Loucy (cell line): ENCODE results near the gene PSMA6.

Experiments
- H2AFZ ChIP-seq: fragments of 200-600 bp; sonication (generic); 2 replicates; pipeline ENCODE4 v1.6.0; 2016; ENCODE audit warnings: antibody characterized with exemption, mild to moderate bottlenecking, low read length, moderate library complexity
- H3F3A ChIP-seq: fragments of 200-600 bp; 2 replicates; pipeline ENCODE4 v1.6.0; 2016; ENCODE audit warnings: antibody characterized with exemption, low read depth, mild to moderate bottlenecking
- H3K27me3 ChIP-seq: fragments of 200-600 bp; sonication (generic); 2 replicates; pipeline ENCODE4 v1.6.1; 2014; ENCODE audit warnings: low read length, mild to moderate bottlenecking; ENCODE audit not compliant: insufficient read depth, poor library complexity, severe bottlenecking
- H3K36me3 ChIP-seq: fragments of 200-600 bp; sonication (generic); 2 replicates; pipeline ENCODE4 v1.6.1; 2016; ENCODE audit warnings: low read length; ENCODE audit not compliant: insufficient read depth
- H3K4me1 ChIP-seq: fragments of 200-600 bp; sonication (generic); 2 replicates; pipeline ENCODE4 v1.5.1; 2014; ENCODE audit warnings: low read length, mild to moderate bottlenecking; ENCODE audit not compliant: insufficient read depth, poor library complexity, severe bottlenecking
- H3K4me2 ChIP-seq: fragments of 200-600 bp; sonication (generic); 2 replicates; pipeline ENCODE4 v1.6.0; 2014; ENCODE audit warnings: antibody characterized with exemption, low read length, low read depth, mild to moderate bottlenecking; ENCODE audit not compliant: poor library complexity, severe bottlenecking
- H3K4me3 ChIP-seq: fragments of 200-600 bp; sonication (generic); 2 replicates; pipeline ENCODE4 v1.5.1; 2014; ENCODE audit warnings: low read length, mild to moderate bottlenecking, mixed read lengths; ENCODE audit not compliant: poor library complexity, severe bottlenecking
- H3K79me2 ChIP-seq: fragments of 200-600 bp; sonication (generic); 2 replicates; pipeline ENCODE4 v1.6.1; 2014; ENCODE audit warnings: low read length; ENCODE audit not compliant: insufficient read depth
- H3K9ac ChIP-seq: fragments of 200-600 bp; sonication (generic); 2 replicates; pipeline ENCODE4 v1.6.0; 2014; ENCODE audit warnings: mild to moderate bottlenecking, low read depth, low read length, moderate library complexity; ENCODE audit not compliant: poor library complexity, severe bottlenecking
- H3K9me2 ChIP-seq: fragments of 200-600 bp; sonication (generic); replicated peaks from 2 replicates; pipeline ENCODE4 v1.6.1; 2016; ENCODE audit warnings: low read depth, low read length, mixed read lengths
- H3K9me3 ChIP-seq: fragments of 200-600 bp; sonication (generic); 2 replicates; pipeline ENCODE4 v1.6.1; 2014; ENCODE audit warnings: mild to moderate bottlenecking, antibody characterized with exemption, low read length, low read depth; ENCODE audit not compliant: insufficient read depth
- H4K20me1 ChIP-seq: fragments of 200-600 bp; sonication (generic); 2 replicates; pipeline ENCODE4 v1.6.0; 2014; ENCODE audit warnings: antibody characterized with exemption, low read length, mild to moderate bottlenecking; ENCODE audit not compliant: insufficient read depth, poor library complexity, severe bottlenecking
- CTCF ChIP-seq: fragments of 200-600 bp; sonication (generic); conservative IDR thresholded peaks from 2 replicates; pipeline ENCODE4 v1.5.1; 2014; ENCODE audit warnings: mild to moderate bottlenecking, antibody characterized with exemption, low read length
- EZH2phosphoT487 ChIP-seq: fragments of 200-600 bp; IDR thresholded peaks from 2 replicates; pipeline ENCODE4 v1.6.1; 2018; ENCODE audit warnings: antibody characterized with exemption, mild to moderate bottlenecking, moderate library complexity, borderline replicate concordance

Gene PSMA6

GRCh38 chr14:35292051-35292769, at the start of gene PSMA6:
Gene PSMA6, plus strand, starts transcription at chr14:35292382. Its CDS starts 95 bp downstream, at chr14:35292477.
- Histone ChIP-seq H3F3A (peaks cover 12% of the 10 kb centered on the region), H4K20me1 (peaks cover 49% of the 10 kb centered on the region), H3K9me3 (no peaks in the 10 kb centered on the region), H3K27me3 (peaks cover 5% of the 10 kb centered on the region), H3K4me2 (peak within 1 kb of the TSS; percentile 91), H3K9ac (peak within 1 kb of the TSS; percentile 97), H2AFZ (peak within 1 kb of the TSS; percentile 54; the same call in 1 of the 2 replicates), H3K4me1 (peaks cover 74% of the 10 kb centered on the region), H3K4me3 (peak within 1 kb of the TSS; percentile 92), H3K9me2 (no peaks in the 10 kb centered on the region), H3K36me3 (peaks cover 3% of the 10 kb centered on the region; the same call in 1 of the 2 replicates), H3K79me2 (peaks cover 50% of the 10 kb centered on the region)
- TF ChIP-seq EZH2phosphoT487 (no peak), CTCF (no peak)

GRCh38 chr14:35242599-35243311, 49.4 kb upstream of the PSMA6 start:
- H3K79me2 ChIP-seq = no peaks in the 10 kb centered on the region
- no peaks in the 10 kb centered on the region for H3K9me3 ChIP-seq
- no peak overlapping the region for H3K4me3 ChIP-seq
- H3K27me3 ChIP-seq = no peaks in the 10 kb centered on the region
- TF ChIP-seq CTCF (no peak), EZH2phosphoT487 (no peak)
- H4K20me1 ChIP-seq = no peaks in the 10 kb centered on the region
- H3K4me1 ChIP-seq = no peaks in the 10 kb centered on the region
- H3K36me3 ChIP-seq = no peaks in the 10 kb centered on the region
- no peaks in the 10 kb centered on the region for H3K9me2 ChIP-seq
- H3F3A ChIP-seq = no peaks in the 10 kb centered on the region
- no peak overlapping the region for H3K9ac ChIP-seq
- no peak overlapping the region for H3K4me2 ChIP-seq
- no peak overlapping the region for H2AFZ ChIP-seq

- no peak overlapping the region for H3K9ac ChIP-seq
- no peaks in the 10 kb centered on the region for H3K9me3 ChIP-seq
- H3K36me3 ChIP-seq = peaks cover 3% of the 10 kb centered on the region; the same call in 1 of the 2 replicates
- no peaks in the 10 kb centered on the region for H4K20me1 ChIP-seq
- no peaks in the 10 kb centered on the region for H3K9me2 ChIP-seq
- no peak overlapping the region for H3K4me2 ChIP-seq
- H3K4me1 ChIP-seq = no peaks in the 10 kb centered on the region
- H2AFZ ChIP-seq = no peak overlapping the region
- no peak for TF ChIP-seq CTCF
- no peak for TF ChIP-seq EZH2phosphoT487
- H3F3A ChIP-seq = no peaks in the 10 kb centered on the region
- no peak overlapping the region for H3K4me3 ChIP-seq
- no peaks in the 10 kb centered on the region for H3K79me2 ChIP-seq
- H3K27me3 ChIP-seq = no peaks in the 10 kb centered on the region
These were observed 48.2 kb upstream of the PSMA6 start for GRCh38 chr14:35243956-35244355.
